ENCODE results near the gene NKX1-1. TPM values are rescaled to one million over a fixed set of nuclear protein-coding genes. Genes with fewer than 3 reads are reported as not detected.
A peak's percentile ranks its signal among the peaks of the same experiment; 100 is the strongest.

The NKX1-1 gene
- total RNA-seq, 1 experiment from 2014 or later: not detected

DNA sequence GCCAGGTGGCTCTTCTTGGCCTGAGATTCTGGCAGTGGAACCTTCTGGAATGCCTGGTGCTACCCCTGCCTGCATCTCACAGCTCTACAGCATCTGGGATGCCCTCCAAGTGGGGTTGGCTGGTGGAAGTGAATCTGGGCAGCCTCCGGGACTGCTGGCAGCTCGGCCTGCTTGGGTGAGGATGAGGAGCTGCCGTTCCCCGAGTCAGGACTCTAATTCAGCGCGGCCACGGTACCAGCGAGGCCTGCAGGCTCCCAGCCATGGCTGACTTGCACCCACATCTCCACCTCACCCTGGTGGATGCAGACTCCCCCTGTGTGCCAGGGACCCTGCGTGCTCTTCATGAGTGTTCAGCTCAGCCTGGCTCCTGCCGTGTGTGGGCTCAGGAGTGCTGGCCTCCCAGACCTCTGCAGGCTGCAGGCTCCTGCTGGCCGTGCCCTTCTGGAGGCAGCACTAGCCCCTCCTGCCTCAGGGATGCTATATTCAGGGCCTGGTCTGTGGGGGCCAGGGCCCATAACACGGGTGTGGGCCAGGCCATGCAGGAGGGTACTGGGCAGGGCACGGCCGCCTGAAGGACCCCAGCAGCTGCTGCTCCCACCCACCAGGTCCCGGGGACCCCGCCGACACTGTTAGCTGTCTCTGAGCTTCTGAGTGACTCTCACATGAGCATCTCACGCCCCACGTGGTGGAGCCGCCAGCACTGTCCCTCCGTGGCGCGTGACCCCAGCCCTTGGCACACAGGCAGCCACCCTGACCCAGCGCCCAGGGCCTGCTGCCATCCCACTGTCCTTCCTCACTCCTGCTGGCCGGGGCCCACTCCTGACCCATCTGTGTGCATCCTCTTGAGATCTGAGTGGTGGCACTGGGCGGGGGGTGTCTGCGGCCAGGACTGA is 48.6 kb downstream of the NKX1-1 start:
- intact Hi-C loops (cut with micrococcal nuclease; ENCODE audit: unreplicated experiment): loop anchor here (10.0 kb wide), 1 partner anchor 247 kb away; no protein-coding TSS in a partner anchor
- no peak for DNase-seq
- Histone ChIP-seq H3K79me2 (ENCODE audit: low read depth) (no peaks in the 10 kb centered on the region), H3K36me3 (ENCODE audit: low read depth) (no peaks in the 10 kb centered on the region), H3K27me3 (ENCODE audit: insufficient read depth, low read depth) (no peaks in the 10 kb centered on the region), H3K27ac (no peak overlapping the region), H3K9me2 (ENCODE audit: insufficient read depth) (no peaks in the 10 kb centered on the region), H3K4me2 (no peak overlapping the region), H3F3A (ENCODE audit: insufficient read depth, low read depth) (no peaks in the 10 kb centered on the region), H4K20me1 (ENCODE audit: insufficient read depth) (0 out of 2 replicates have a peak, but pooled peaks cover under 1% of the 10 kb centered on the region), H3K9me3 (ENCODE audit: insufficient read depth, low read depth) (no peaks in the 10 kb centered on the region), H3K4me1 (replicated peaks; ENCODE audit: insufficient read depth) (no peaks in the 10 kb centered on the region), H2AFZ (no peak overlapping the region), H3K4me3 (no peak overlapping the region)
- CTCF ChIA-PET: no interaction called here
- BruUV-seq (replicated peaks): no TSS peak
- no peak for TF ChIP-seq EZH2 (IDR thresholded peaks at IDR 0.05; ENCODE audit: low read depth)
- TF ChIP-seq, protein P1, sequence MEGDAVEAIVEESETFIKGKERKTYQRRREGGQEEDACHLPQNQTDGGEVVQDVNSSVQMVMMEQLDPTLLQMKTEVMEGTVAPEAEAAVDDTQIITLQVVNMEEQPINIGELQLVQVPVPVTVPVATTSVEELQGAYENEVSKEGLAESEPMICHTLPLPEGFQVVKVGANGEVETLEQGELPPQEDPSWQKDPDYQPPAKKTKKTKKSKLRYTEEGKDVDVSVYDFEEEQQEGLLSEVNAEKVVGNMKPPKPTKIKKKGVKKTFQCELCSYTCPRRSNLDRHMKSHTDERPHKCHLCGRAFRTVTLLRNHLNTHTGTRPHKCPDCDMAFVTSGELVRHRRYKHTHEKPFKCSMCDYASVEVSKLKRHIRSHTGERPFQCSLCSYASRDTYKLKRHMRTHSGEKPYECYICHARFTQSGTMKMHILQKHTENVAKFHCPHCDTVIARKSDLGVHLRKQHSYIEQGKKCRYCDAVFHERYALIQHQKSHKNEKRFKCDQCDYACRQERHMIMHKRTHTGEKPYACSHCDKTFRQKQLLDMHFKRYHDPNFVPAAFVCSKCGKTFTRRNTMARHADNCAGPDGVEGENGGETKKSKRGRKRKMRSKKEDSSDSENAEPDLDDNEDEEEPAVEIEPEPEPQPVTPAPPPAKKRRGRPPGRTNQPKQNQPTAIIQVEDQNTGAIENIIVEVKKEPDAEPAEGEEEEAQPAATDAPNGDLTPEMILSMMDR (conservative IDR thresholded peaks at IDR 0.05): no peak
- POLR2A ChIA-PET (ENCODE audit: unreplicated experiment): no interaction called here

DNA sequence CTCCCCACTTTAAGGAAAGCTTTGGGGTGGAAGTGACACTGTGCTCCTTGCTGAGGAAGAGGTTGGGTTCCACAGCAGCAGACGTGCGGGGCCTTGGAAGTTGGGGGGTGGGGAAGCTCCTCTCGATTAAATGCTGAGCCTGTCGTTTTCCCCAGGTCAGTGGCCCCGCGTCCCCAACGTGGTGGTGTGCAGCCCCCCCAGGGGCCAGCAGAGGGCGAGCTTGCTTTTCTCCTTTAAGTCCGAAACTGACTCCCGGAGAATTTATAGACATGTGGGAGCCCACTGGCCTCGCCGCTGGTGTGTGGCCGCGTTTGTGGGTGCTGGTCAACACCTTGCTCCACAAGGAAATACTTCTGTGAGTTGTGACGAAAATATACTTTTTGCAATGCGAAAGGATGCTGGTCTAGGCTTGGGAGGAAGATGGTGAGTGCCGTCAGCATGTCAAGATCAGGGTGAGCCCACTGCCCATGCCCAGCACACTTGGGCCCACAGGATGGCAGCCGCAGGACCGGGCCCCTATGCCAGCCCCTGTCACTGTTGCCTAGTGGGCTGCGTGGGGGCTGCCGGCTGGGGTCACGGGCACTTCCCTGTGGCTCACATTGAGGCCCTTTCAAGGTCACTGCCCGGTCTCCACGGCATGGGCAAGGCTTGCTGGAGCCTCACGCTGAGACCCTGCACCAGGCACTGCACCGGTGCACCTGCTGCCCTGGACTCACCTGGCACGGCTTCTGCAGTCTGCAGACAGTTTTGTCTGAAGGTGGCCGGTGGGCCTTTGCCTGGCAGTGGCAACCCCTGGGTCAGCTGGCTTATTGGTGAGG is 49.9 kb downstream of the NKX1-1 start:
- TF ChIP-seq EZH2 (IDR thresholded peaks at IDR 0.05; ENCODE audit: low read depth): no peak
- TF ChIP-seq, protein P1 (conservative IDR thresholded peaks at IDR 0.05): peak; percentile 72
- Histone ChIP-seq H3K27me3 (ENCODE audit: insufficient read depth, low read depth) (no peaks in the 10 kb centered on the region), H3K27ac (no peak overlapping the region), H3K4me2 (no peak overlapping the region), H4K20me1 (ENCODE audit: insufficient read depth) (peaks cover 8% of the 10 kb centered on the region; the same call in 1 of the 2 replicates), H3K9me3 (ENCODE audit: insufficient read depth, low read depth) (no peaks in the 10 kb centered on the region), H3K4me1 (replicated peaks; ENCODE audit: insufficient read depth) (no peaks in the 10 kb centered on the region), H3K4me3 (no peak overlapping the region), H3F3A (ENCODE audit: insufficient read depth, low read depth) (no peaks in the 10 kb centered on the region; the same call in 1 of the 2 replicates), H3K9me2 (ENCODE audit: insufficient read depth) (no peaks in the 10 kb centered on the region), H2AFZ (no peak overlapping the region), H3K79me2 (ENCODE audit: low read depth) (no peaks in the 10 kb centered on the region), H3K36me3 (ENCODE audit: low read depth) (no peaks in the 10 kb centered on the region)
- ChIA-PET POLR2A (ENCODE audit: unreplicated experiment) (no interaction called here), CTCF (interaction anchor here (0.7 kb wide), 1 partner anchor 191 kb away, joined by 3 read pairs; no protein-coding TSS in a partner anchor)
- BruUV-seq (replicated peaks): no TSS peak
- intact Hi-C loops (cut with micrococcal nuclease; ENCODE audit: unreplicated experiment): loop anchor here (10.0 kb wide), 1 partner anchor 248 kb away; no protein-coding TSS in a partner anchor
- peak in 1 of 2 experiments; percentile 31 for DNase-seq

DNA sequence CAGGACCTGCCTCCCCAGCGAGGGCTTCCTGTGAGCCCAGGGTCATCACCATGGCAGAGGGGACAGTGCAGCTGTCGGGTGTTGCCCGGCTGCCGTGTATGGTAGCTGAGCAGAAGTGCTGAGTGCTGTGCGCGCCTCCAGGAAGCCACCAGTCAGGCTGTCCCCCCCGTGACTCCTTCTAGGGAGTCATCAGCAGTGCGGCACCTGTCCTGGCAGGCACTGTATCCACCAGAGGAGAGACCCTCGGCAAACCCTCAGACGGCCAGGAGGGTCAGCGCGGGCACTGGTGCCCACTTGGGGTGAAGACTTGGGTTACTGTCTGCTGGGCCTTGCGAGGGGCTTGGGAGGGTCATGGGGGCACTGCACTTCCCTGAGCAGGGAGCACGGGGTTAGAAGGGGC is 50.9 kb downstream of the NKX1-1 start:
- no peaks in the 10 kb centered on the region for H3K27me3 ChIP-seq (ENCODE audit: insufficient read depth, low read depth)
- H3K4me3 ChIP-seq: no peak overlapping the region
- no peak overlapping the region for H3K4me2 ChIP-seq
- H3K9me2 ChIP-seq (ENCODE audit: insufficient read depth): no peaks in the 10 kb centered on the region
- no peak for DNase-seq
- H3K9me3 ChIP-seq (ENCODE audit: insufficient read depth, low read depth): no peaks in the 10 kb centered on the region
- H3K79me2 ChIP-seq (ENCODE audit: low read depth): no peaks in the 10 kb centered on the region
- intact Hi-C loops (cut with micrococcal nuclease; ENCODE audit: unreplicated experiment): loop anchor here (10.0 kb wide), 1 partner anchor 249 kb away; no protein-coding TSS in a partner anchor
- no peaks in the 10 kb centered on the region for H3K36me3 ChIP-seq (ENCODE audit: low read depth)
- H3K27ac ChIP-seq: no peak overlapping the region
- no peak overlapping the region for H2AFZ ChIP-seq
- H3F3A ChIP-seq (ENCODE audit: insufficient read depth, low read depth): no peaks in the 10 kb centered on the region; the same call in 1 of the 2 replicates
- ChIA-PET CTCF (interaction anchor here (0.7 kb wide), 1 partner anchor 192 kb away, joined by 3 read pairs; no protein-coding TSS in a partner anchor), POLR2A (ENCODE audit: unreplicated experiment) (no interaction called here)
- no peak for TF ChIP-seq EZH2 (IDR thresholded peaks at IDR 0.05; ENCODE audit: low read depth)
- TF ChIP-seq, protein P1 (conservative IDR thresholded peaks at IDR 0.05): no peak
- no peaks in the 10 kb centered on the region for H3K4me1 ChIP-seq (replicated peaks; ENCODE audit: insufficient read depth)
- no TSS peak for BruUV-seq (replicated peaks)
- H4K20me1 ChIP-seq (ENCODE audit: insufficient read depth): peaks cover 8% of the 10 kb centered on the region; the same call in 1 of the 2 replicates
